Effector memory CD4-positive, alpha-beta T cell (primary cell): ENCODE data around the gene NUP58.

Experiments used
- DNase-seq, 3 donors: peaks; one replicate each; pipeline ENCODE4 v3.0.0-alpha.2; 2020
- H3K27ac ChIP-seq: 2 replicates; pipeline ENCODE4 v1.7.0; 2013; ENCODE audit warnings: mild to moderate bottlenecking, low read length, moderate library complexity; ENCODE audit not compliant: insufficient read depth, poor library complexity, severe bottlenecking
- H3K27me3 ChIP-seq: replicated peaks from 2 replicates; pipeline ENCODE4 v1.7.0; 2013; ENCODE audit warnings: mild to moderate bottlenecking, low read length; ENCODE audit not compliant: insufficient read depth, control insufficient read depth, poor library complexity, severe bottlenecking
- H3K36me3 ChIP-seq: 2 replicates; pipeline ENCODE4 v1.7.0; 2013; ENCODE audit warnings: mild to moderate bottlenecking, low read length, moderate library complexity; ENCODE audit not compliant: control insufficient read depth, insufficient read depth
- H3K4me1 ChIP-seq: 2 replicates; pipeline ENCODE4 v1.7.0; 2013; ENCODE audit warnings: low read length, mild to moderate bottlenecking; ENCODE audit not compliant: control insufficient read depth, insufficient read depth, poor library complexity, severe bottlenecking
- H3K4me3 ChIP-seq: 2 replicates; pipeline ENCODE4 v1.7.0; 2013; ENCODE audit warnings: low read length, low read depth, mild to moderate bottlenecking; ENCODE audit not compliant: insufficient read depth, poor library complexity, severe bottlenecking
- H3K9me3 ChIP-seq: 2 replicates; pipeline ENCODE4 v1.7.0; 2013; ENCODE audit warnings: mild to moderate bottlenecking, low read length, moderate library complexity; ENCODE audit not compliant: control insufficient read depth

The NUP58 gene

DNA sequence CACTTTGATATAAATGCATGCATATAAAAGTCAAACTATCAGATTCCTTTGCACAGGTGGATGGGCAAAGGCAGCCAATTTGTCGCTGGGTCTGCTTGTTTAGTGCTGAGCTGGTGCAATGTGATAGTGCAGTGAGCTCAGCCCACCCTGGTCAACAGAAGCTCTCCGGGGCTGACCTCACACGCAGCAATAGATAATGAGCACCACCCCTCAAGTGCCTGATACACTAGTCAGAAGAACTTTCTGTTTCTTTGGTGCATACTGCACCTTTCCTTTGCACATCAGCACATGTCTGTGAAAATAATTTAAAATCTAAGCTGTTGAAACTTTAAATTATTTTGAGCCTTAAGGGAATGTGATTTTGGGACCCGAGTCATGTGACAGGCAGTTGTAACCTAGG, 90.5 kb downstream of the NUP58 start:
- Histone ChIP-seq H3K36me3 (no peaks in the 10 kb centered on the region), H3K27ac (no peak overlapping the region), H3K4me1 (no peaks in the 10 kb centered on the region), H3K4me3 (no peak overlapping the region), H3K27me3 (no peaks in the 10 kb centered on the region), H3K9me3 (no peaks in the 10 kb centered on the region)
- DNase-seq, result no peak
